Neural cell (in vitro differentiated cells): Measurements from ENCODE around the gene AJUBA. TPM values are rescaled to one million over a fixed set of nuclear protein-coding genes. Genes with fewer than 3 reads are reported as not detected.

Experiments
- H2AFZ ChIP-seq: fragments of 200-600, 300-800 bp; sonication (generic), shearing (Covaris generic); 2 replicates; pipeline ENCODE4 v1.6.0; 2014; ENCODE audit warnings: low read depth, mild to moderate bottlenecking, antibody characterized with exemption, low read length, moderate library complexity
- H3F3A ChIP-seq: fragments of 200-600 bp; shearing (Covaris generic); 2 replicates; pipeline ENCODE4 v1.6.1; 2016; ENCODE audit warnings: mild to moderate bottlenecking, moderate library complexity, mixed read lengths, antibody characterized with exemption, low read length; ENCODE audit not compliant: insufficient read depth, poor library complexity, severe bottlenecking
- H3K27ac ChIP-seq: fragments of 200-600, 300-800 bp; sonication (generic), shearing (Covaris generic); 2 replicates; pipeline ENCODE4 v1.5.1; 2014; ENCODE audit warnings: mild to moderate bottlenecking, low read length, moderate library complexity
- H3K27me3 ChIP-seq: fragments of 300-800, 200-600 bp; sonication (generic), shearing (Covaris generic); 2 replicates; pipeline ENCODE4 v1.6.0; 2014; ENCODE audit warnings: mild to moderate bottlenecking, low read depth, low read length, moderate library complexity; ENCODE audit not compliant: insufficient read depth
- H3K36me3 ChIP-seq: fragments of 300-800, 200-600 bp; sonication (generic), shearing (Covaris generic); 2 replicates; pipeline ENCODE4 v1.5.1; 2014; ENCODE audit warnings: mild to moderate bottlenecking, antibody characterized with exemption, low read length, moderate library complexity; ENCODE audit not compliant: insufficient read depth
- H3K4me2 ChIP-seq: fragments of 300-800, 200-600 bp; sonication (generic), shearing (Covaris generic); 2 replicates; pipeline ENCODE4 v1.6.0; 2014; ENCODE audit warnings: mild to moderate bottlenecking, low read length
- H3K4me3 ChIP-seq: fragments of 300-800, 200-600 bp; sonication (generic), shearing (Covaris generic); 2 replicates; pipeline ENCODE4 v1.5.1; 2014; ENCODE audit warnings: mild to moderate bottlenecking, low read length, moderate library complexity
- H3K79me2 ChIP-seq: fragments of 200-600 bp; shearing (Covaris generic); replicated peaks from 2 replicates; pipeline ENCODE4 v1.6.0; 2014; ENCODE audit warnings: mild to moderate bottlenecking, low read length, moderate library complexity; ENCODE audit not compliant: insufficient read depth
- H3K9ac ChIP-seq: fragments of 300-800, 200-600 bp; sonication (generic), shearing (Covaris generic); 2 replicates; pipeline ENCODE4 v1.6.1; 2016; ENCODE audit warnings: mild to moderate bottlenecking, low read length, mixed read lengths
- H3K9me2 ChIP-seq: fragments of 200-600 bp; shearing (Covaris generic); 2 replicates; pipeline ENCODE4 v1.6.1; 2016; ENCODE audit warnings: mild to moderate bottlenecking, low read length, mixed read lengths; ENCODE audit not compliant: insufficient read depth
- H3K9me3 ChIP-seq: fragments of 200-600, 300-800 bp; sonication (generic), shearing (Covaris generic); 2 replicates; pipeline ENCODE4 v1.6.1; 2016; ENCODE audit warnings: mild to moderate bottlenecking, mixed run types, low read length, moderate library complexity, mixed read lengths
- H4K20me1 ChIP-seq: fragments of 200-600 bp; shearing (Covaris generic); 2 replicates; pipeline ENCODE4 v1.6.1; 2016; ENCODE audit warnings: mild to moderate bottlenecking, mixed run types; ENCODE audit not compliant: insufficient read depth
- EZH2 ChIP-seq: fragments of 200-600, 300-800 bp; shearing (Covaris generic), sonication (generic); IDR thresholded peaks from 2 replicates; pipeline ENCODE4 v1.6.1; 2014; ENCODE audit warnings: antibody characterized with exemption, low read length, borderline replicate concordance, mild to moderate bottlenecking; ENCODE audit not compliant: insufficient read depth, poor library complexity, severe bottlenecking
- MXI1 ChIP-seq: fragments of 450-650 bp; conservative IDR thresholded peaks from 2 replicates; pipeline ENCODE4 v1.6.1; 2014; ENCODE audit warnings: antibody characterized with exemption, mild to moderate bottlenecking; ENCODE audit not compliant: poor library complexity, severe bottlenecking
- RAD21 ChIP-seq: fragments of 450-650 bp; conservative IDR thresholded peaks from 2 replicates; pipeline ENCODE4 v1.6.1; 2014; ENCODE audit warnings: antibody characterized with exemption, mild to moderate bottlenecking, moderate library complexity
- REST ChIP-seq: IDR thresholded peaks from 2 replicates; pipeline ENCODE4 v1.6.1; 2012; ENCODE audit warnings: borderline replicate concordance
- SMC3 ChIP-seq: fragments of 450-650 bp; conservative IDR thresholded peaks from 2 replicates; pipeline ENCODE4 v1.6.1; 2014; ENCODE audit warnings: antibody characterized with exemption, mild to moderate bottlenecking, moderate library complexity; ENCODE audit not compliant: poor library complexity
- TAF1 ChIP-seq: IDR thresholded peaks from 2 replicates; pipeline ENCODE4 v1.6.1; 2012; ENCODE audit warnings: low read depth
- polyA plus RNA-seq: library from polyadenylated mRNA; depleted of rRNA; stranded (reverse); fragments of >200 nt; gene quantifications from 2 replicates; pipeline ENCODE4 v1.2.3, GENCODE V29; 2014

Gene AJUBA
- polyA plus RNA-seq, 1 donor from 2014 or later, result 1.9 TPM

- peak overlapping the region; percentile 31 for H3K27ac ChIP-seq
- peaks cover 4% of the 10 kb centered on the region for H3F3A ChIP-seq
- H3K9me2 ChIP-seq, result no peaks in the 10 kb centered on the region
- H3K4me3 ChIP-seq, result peak overlapping the region; percentile 57
- no peak overlapping the region for H2AFZ ChIP-seq
- H3K79me2 ChIP-seq, result peaks cover 6% of the 10 kb centered on the region
- no peaks in the 10 kb centered on the region for H4K20me1 ChIP-seq
- peak overlapping the region; percentile 50 for H3K9ac ChIP-seq
- no peaks in the 10 kb centered on the region for H3K27me3 ChIP-seq
- H3K4me2 ChIP-seq, result peak overlapping the region; percentile 73
- no peaks in the 10 kb centered on the region for H3K9me3 ChIP-seq
- TF ChIP-seq TAF1, result no peak
- TF ChIP-seq EZH2, result no peak
- peak; percentile 17 for TF ChIP-seq REST
- no peak for TF ChIP-seq SMC3
- TF ChIP-seq RAD21, result no peak
- H3K36me3 ChIP-seq, result no peaks in the 10 kb centered on the region
These were observed 27.2 kb upstream of the AJUBA start for GRCh38 chr14:23009483-23009938.

GRCh38 chr14:23008831-23009230 is 26.5 kb upstream of the AJUBA start:
- H3K36me3 ChIP-seq, result no peaks in the 10 kb centered on the region
- H3K4me3 ChIP-seq, result no peak overlapping the region
- no peak overlapping the region for H3K9ac ChIP-seq
- H3K27ac ChIP-seq, result no peak overlapping the region
- H3K9me3 ChIP-seq, result no peaks in the 10 kb centered on the region
- TF ChIP-seq RAD21 (no peak), REST (no peak), MXI1 (no peak)
- H3K27me3 ChIP-seq, result no peaks in the 10 kb centered on the region
- peaks cover 6% of the 10 kb centered on the region for H3K79me2 ChIP-seq
- H2AFZ ChIP-seq, result no peak overlapping the region
- H3F3A ChIP-seq, result peaks cover 4% of the 10 kb centered on the region
- no peaks in the 10 kb centered on the region for H4K20me1 ChIP-seq
- no peak overlapping the region for H3K4me2 ChIP-seq
- no peaks in the 10 kb centered on the region for H3K9me2 ChIP-seq
